ENCODE data around the gene SFT2D3. TPM values are rescaled to one million over a fixed set of nuclear protein-coding genes. Genes with fewer than 3 reads are reported as not detected.
A peak's percentile ranks its signal among the peaks of the same experiment; 100 is the strongest.

SFT2D3 gene
- total and polyA plus RNA-seq, 9 of the 15 experiments (the other 6 are each of a cell fraction or from before 2014, with no cell fraction given): 7.5 to 9.9 (median 8.9) TPM; not detected in 2

DNA sequence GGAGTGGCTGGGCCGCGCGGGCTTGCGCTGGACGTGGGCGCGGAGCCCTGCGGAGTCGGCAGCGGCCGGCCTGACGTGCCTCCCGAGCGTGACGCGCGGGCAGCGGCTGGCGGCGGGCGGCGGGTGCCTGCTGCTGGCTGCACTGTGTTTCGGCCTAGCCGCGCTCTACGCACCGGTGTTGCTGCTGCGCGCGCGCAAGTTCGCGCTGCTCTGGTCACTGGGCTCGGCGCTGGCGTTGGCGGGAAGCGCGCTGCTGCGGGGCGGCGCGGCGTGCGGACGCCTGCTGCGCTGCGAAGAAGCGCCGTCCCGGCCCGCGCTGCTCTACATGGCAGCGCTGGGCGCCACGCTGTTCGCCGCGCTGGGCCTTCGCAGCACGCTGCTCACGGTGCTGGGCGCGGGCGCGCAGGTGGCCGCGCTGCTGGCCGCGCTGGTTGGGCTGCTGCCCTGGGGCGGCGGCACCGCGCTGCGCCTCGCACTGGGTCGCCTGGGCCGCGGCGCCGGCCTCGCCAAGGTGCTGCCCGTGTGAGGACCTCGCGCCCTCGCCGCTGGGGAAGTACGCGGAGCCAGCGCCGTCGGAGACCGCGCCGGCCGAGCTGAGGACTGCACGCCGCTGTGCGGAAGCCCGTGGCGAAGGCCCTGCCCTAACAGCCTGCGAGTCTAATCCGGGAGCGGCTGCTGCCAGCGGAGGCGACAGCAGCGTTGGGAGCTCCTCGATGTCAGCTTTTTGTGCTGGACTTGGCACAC, 526 bp downstream of the SFT2D3 start (continued):
- TF ChIP-seq PPARD (CRISPR knock-in tag; IDR thresholded peaks at IDR 0.05): no peak
- TF ChIP-seq TBL1XR1 (IDR thresholded peaks at IDR 0.05; ENCODE audit: low read length in 2 of 2): no peak
- no peak for TF ChIP-seq SMARCB1 (IDR thresholded peaks at IDR 0.05; ENCODE audit: insufficient read length, low read depth)
- TF ChIP-seq NR2C2 (CRISPR knock-in tag; IDR thresholded peaks at IDR 0.05): 0 out of 2 replicates have a peak, but pooled peaks have one; percentile 15
- no peak for TF ChIP-seq NR2C2 (tag; IDR thresholded peaks at IDR 0.05)
- TF ChIP-seq, protein P1, sequence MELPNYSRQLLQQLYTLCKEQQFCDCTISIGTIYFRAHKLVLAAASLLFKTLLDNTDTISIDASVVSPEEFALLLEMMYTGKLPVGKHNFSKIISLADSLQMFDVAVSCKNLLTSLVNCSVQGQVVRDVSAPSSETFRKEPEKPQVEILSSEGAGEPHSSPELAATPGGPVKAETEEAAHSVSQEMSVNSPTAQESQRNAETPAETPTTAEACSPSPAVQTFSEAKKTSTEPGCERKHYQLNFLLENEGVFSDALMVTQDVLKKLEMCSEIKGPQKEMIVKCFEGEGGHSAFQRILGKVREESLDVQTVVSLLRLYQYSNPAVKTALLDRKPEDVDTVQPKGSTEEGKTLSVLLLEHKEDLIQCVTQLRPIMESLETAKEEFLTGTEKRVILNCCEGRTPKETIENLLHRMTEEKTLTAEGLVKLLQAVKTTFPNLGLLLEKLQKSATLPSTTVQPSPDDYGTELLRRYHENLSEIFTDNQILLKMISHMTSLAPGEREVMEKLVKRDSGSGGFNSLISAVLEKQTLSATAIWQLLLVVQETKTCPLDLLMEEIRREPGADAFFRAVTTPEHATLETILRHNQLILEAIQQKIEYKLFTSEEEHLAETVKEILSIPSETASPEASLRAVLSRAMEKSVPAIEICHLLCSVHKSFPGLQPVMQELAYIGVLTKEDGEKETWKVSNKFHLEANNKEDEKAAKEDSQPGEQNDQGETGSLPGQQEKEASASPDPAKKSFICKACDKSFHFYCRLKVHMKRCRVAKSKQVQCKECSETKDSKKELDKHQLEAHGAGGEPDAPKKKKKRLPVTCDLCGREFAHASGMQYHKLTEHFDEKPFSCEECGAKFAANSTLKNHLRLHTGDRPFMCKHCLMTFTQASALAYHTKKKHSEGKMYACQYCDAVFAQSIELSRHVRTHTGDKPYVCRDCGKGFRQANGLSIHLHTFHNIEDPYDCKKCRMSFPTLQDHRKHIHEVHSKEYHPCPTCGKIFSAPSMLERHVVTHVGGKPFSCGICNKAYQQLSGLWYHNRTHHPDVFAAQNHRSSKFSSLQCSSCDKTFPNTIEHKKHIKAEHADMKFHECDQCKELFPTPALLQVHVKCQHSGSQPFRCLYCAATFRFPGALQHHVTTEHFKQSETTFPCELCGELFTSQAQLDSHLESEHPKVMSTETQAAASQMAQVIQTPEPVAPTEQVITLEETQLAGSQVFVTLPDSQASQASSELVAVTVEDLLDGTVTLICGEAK (IDR thresholded peaks at IDR 0.05): no peak
- TF ChIP-seq, protein P1 (CRISPR knock-in tag; IDR thresholded peaks at IDR 0.05): no peak
- TF ChIP-seq, protein P2, sequence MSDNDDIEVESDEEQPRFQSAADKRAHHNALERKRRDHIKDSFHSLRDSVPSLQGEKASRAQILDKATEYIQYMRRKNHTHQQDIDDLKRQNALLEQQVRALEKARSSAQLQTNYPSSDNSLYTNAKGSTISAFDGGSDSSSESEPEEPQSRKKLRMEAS (CRISPR knock-in tag; IDR thresholded peaks at IDR 0.05): peak; percentile 81
- TF ChIP-seq PCBP1 (IDR thresholded peaks at IDR 0.05; ENCODE audit: low read depth, low read length, poor library complexity, severe bottlenecking): no peak
- no peak for TF ChIP-seq ZNF316 (IDR thresholded peaks at IDR 0.05)
- no peak for TF ChIP-seq GATA2 (CRISPR knock-in tag; IDR thresholded peaks at IDR 0.05)
- TF ChIP-seq, protein P3, sequence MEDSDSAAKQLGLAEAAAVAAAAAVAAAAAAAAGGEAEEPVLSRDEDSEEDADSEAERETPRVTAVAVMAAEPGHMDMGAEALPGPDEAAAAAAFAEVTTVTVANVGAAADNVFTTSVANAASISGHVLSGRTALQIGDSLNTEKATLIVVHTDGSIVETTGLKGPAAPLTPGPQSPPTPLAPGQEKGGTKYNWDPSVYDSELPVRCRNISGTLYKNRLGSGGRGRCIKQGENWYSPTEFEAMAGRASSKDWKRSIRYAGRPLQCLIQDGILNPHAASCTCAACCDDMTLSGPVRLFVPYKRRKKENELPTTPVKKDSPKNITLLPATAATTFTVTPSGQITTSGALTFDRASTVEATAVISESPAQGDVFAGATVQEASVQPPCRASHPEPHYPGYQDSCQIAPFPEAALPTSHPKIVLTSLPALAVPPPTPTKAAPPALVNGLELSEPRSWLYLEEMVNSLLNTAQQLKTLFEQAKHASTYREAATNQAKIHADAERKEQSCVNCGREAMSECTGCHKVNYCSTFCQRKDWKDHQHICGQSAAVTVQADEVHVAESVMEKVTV (CRISPR knock-in tag; IDR thresholded peaks at IDR 0.05): no peak
- peak; percentile 86 for TF ChIP-seq CXXC5 (CRISPR knock-in tag; IDR thresholded peaks at IDR 0.05)
- TF ChIP-seq ZBTB17 (CRISPR knock-in tag; IDR thresholded peaks at IDR 0.05): no peak
- TF ChIP-seq CREM (IDR thresholded peaks at IDR 0.05; ENCODE audit: low read depth): peak; percentile 39
- TF ChIP-seq DACH1 (IDR thresholded peaks at IDR 0.05; ENCODE audit: partially characterized antibody): no peak
- TF ChIP-seq TOE1 (IDR thresholded peaks at IDR 0.05; ENCODE audit: borderline replicate concordance): no peak
- TF ChIP-seq TOE1 (CRISPR knock-in tag; IDR thresholded peaks at IDR 0.05; ENCODE audit: borderline replicate concordance, low read depth): no peak
- no peak for TF ChIP-seq ARHGAP35 (IDR thresholded peaks at IDR 0.05; ENCODE audit: partially characterized antibody)

Data from K562 (cell line).